ENCODE data around the gene CDKL5.

The CDKL5 gene

GRCh38 chrX:18577400-18577799 lies 152.0 kb downstream of the CDKL5 start:
- DNase-seq (ENCODE audit: low read depth in 1 of 2, low spot score in 1 of 2), result no peak
- TF ChIP-seq SPI1 (IDR thresholded peaks at IDR 0.05; ENCODE audit: borderline replicate concordance, low read depth) (no peak), REST (IDR thresholded peaks at IDR 0.05; ENCODE audit: insufficient replicate concordance, low read depth) (no peak), GABPA (IDR thresholded peaks at IDR 0.05; ENCODE audit: low read depth) (no peak), POLR2AphosphoS5 (IDR thresholded peaks at IDR 0.05; ENCODE audit: low read depth) (no peak)
- TF ChIP-seq, protein P1, sequence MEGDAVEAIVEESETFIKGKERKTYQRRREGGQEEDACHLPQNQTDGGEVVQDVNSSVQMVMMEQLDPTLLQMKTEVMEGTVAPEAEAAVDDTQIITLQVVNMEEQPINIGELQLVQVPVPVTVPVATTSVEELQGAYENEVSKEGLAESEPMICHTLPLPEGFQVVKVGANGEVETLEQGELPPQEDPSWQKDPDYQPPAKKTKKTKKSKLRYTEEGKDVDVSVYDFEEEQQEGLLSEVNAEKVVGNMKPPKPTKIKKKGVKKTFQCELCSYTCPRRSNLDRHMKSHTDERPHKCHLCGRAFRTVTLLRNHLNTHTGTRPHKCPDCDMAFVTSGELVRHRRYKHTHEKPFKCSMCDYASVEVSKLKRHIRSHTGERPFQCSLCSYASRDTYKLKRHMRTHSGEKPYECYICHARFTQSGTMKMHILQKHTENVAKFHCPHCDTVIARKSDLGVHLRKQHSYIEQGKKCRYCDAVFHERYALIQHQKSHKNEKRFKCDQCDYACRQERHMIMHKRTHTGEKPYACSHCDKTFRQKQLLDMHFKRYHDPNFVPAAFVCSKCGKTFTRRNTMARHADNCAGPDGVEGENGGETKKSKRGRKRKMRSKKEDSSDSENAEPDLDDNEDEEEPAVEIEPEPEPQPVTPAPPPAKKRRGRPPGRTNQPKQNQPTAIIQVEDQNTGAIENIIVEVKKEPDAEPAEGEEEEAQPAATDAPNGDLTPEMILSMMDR (IDR thresholded peaks at IDR 0.05; ENCODE audit: insufficient read depth, low read length), result no peak
- no peak overlapping the region for H3K27ac ChIP-seq (replicated peaks)
- no peak overlapping the region for H3K4me3 ChIP-seq (replicated peaks; ENCODE audit: insufficient read depth, low read length)
- no peaks in the 10 kb centered on the region for H3K27me3 ChIP-seq (ENCODE audit: insufficient read depth, poor library complexity, severe bottlenecking)

DNA sequence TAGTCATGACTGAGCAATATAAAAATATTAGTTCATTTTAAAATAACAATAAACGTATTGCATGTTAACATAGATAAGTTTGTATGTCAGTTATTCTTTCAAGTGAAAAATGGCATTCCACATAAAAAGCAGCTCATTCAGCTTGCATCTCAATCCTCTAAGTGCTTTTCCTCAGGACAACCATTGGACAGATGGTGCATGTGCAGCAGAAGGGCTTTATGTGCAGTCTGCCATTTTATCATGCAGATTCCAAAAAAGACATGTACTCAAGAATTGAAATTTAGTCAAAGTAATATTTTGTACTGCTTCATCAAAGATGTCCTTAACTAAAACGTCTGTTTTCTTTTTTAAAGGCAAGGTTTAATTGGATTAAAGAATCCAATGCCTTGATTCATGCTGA lies 153.1 kb downstream of the CDKL5 start:
- DNase-seq (ENCODE audit: low read depth in 1 of 2, low spot score in 1 of 2), result no peak
- TF ChIP-seq SPI1 (IDR thresholded peaks at IDR 0.05; ENCODE audit: borderline replicate concordance, low read depth), result no peak
- TF ChIP-seq GABPA (IDR thresholded peaks at IDR 0.05; ENCODE audit: low read depth), result no peak
- no peak for TF ChIP-seq REST (IDR thresholded peaks at IDR 0.05; ENCODE audit: insufficient replicate concordance, low read depth)
- no peak for TF ChIP-seq POLR2AphosphoS5 (IDR thresholded peaks at IDR 0.05; ENCODE audit: low read depth)
- TF ChIP-seq, protein P1 (IDR thresholded peaks at IDR 0.05; ENCODE audit: insufficient read depth, low read length), result no peak
- no peak overlapping the region for H3K4me3 ChIP-seq (replicated peaks; ENCODE audit: insufficient read depth, low read length)
- no peak overlapping the region for H3K27ac ChIP-seq (replicated peaks)
- H3K27me3 ChIP-seq (ENCODE audit: insufficient read depth, poor library complexity, severe bottlenecking), result no peaks in the 10 kb centered on the region

- TF ChIP-seq SPI1 (IDR thresholded peaks at IDR 0.05; ENCODE audit: borderline replicate concordance, low read depth), result no peak
- no peak for TF ChIP-seq POLR2AphosphoS5 (IDR thresholded peaks at IDR 0.05; ENCODE audit: low read depth)
- TF ChIP-seq REST (IDR thresholded peaks at IDR 0.05; ENCODE audit: insufficient replicate concordance, low read depth), result no peak
- TF ChIP-seq, protein P1 (IDR thresholded peaks at IDR 0.05; ENCODE audit: insufficient read depth, low read length), result no peak
- no peak for TF ChIP-seq GABPA (IDR thresholded peaks at IDR 0.05; ENCODE audit: low read depth)
- Histone ChIP-seq H3K27ac (replicated peaks) (no peak overlapping the region), H3K4me3 (replicated peaks; ENCODE audit: insufficient read depth, low read length) (no peak overlapping the region), H3K27me3 (ENCODE audit: insufficient read depth, poor library complexity, severe bottlenecking) (peaks cover 4% of the 10 kb centered on the region)
- DNase-seq (ENCODE audit: low read depth in 1 of 2, low spot score in 1 of 2), result no peak
Observed at GRCh38 chrX:18579495-18579894, 154.1 kb downstream of the CDKL5 start.
